HepG2 (cell line): ENCODE data around the gene CCDC57. TPM values are rescaled to one million over a fixed set of nuclear protein-coding genes. Genes with fewer than 3 reads are reported as not detected.
A peak's percentile ranks its signal among the peaks of the same experiment; 100 is the strongest.

Experiments
- ARID5B ChIP-seq: IDR thresholded peaks from 2 replicates; pipeline ENCODE4 v1.4.0; 2020; ENCODE audit warnings: mild to moderate bottlenecking, missing genetic modification reagents
- CBX1 ChIP-seq: IDR thresholded peaks from one replicate; pipeline ENCODE4 v1.6.1; 2016; ENCODE audit warnings: antibody characterized with exemption, low read depth
- FOXO4 ChIP-seq: sonication (generic); formaldehyde crosslinking; conservative IDR thresholded peaks from 2 replicates; pipeline ENCODE4 v1.8.1; 2023; ENCODE audit warnings: missing genetic modification reagents
- GLMP ChIP-seq: sonication (generic); formaldehyde crosslinking; IDR thresholded peaks from 2 replicates; pipeline ENCODE4 v1.9.0; 2021; ENCODE audit warnings: missing genetic modification reagents, mild to moderate bottlenecking, borderline replicate concordance
- KDM2A ChIP-seq: sonication (generic); formaldehyde crosslinking; IDR thresholded peaks from 2 replicates; pipeline ENCODE4 v1.4.0; 2020; ENCODE audit warnings: low read depth, missing genetic modification reagents, borderline replicate concordance
- KDM6A ChIP-seq: IDR thresholded peaks from 2 replicates; pipeline ENCODE4 v1.6.1; 2016; ENCODE audit warnings: low read depth
- MTF1 ChIP-seq: sonication (generic); formaldehyde crosslinking; IDR thresholded peaks from 2 replicates; pipeline ENCODE4 v1.5.0; 2020; ENCODE audit warnings: missing genetic modification reagents
- NFE2 ChIP-seq: sonication (generic); formaldehyde crosslinking; IDR thresholded peaks from 2 replicates; pipeline ENCODE4 v1.4.0; 2020; ENCODE audit warnings: missing genetic modification reagents
- NFE2L2 ChIP-seq: fragments of 150-350 bp; IDR thresholded peaks from 2 replicates; pipeline ENCODE4 v1.6.1; 2014; ENCODE audit warnings: low read length
- NR2F2 ChIP-seq: IDR thresholded peaks from 2 replicates; pipeline ENCODE4 v1.6.1; 2012; ENCODE audit warnings: low read depth, inconsistent platforms, borderline replicate concordance
- SAFB2 ChIP-seq: sonication (generic); formaldehyde crosslinking; IDR thresholded peaks from 2 replicates; pipeline ENCODE4 v1.5.1; 2020; ENCODE audit warnings: missing genetic modification reagents, low read depth, mild to moderate bottlenecking, borderline replicate concordance
- SALL1 ChIP-seq: sonication (generic); formaldehyde crosslinking; IDR thresholded peaks from 2 replicates; pipeline ENCODE4 v1.8.0; 2022; ENCODE audit warnings: mild to moderate bottlenecking, missing genetic modification reagents
- TSC22D2 ChIP-seq: sonication (generic); formaldehyde crosslinking; IDR thresholded peaks from 2 replicates; pipeline ENCODE4 v1.5.1; 2020; ENCODE audit warnings: missing genetic modification reagents, mild to moderate bottlenecking, borderline replicate concordance
- ZNF136 ChIP-seq: sonication (generic); formaldehyde crosslinking; IDR thresholded peaks from 2 replicates; pipeline ENCODE4 v1.8.1; 2022; ENCODE audit warnings: low read depth, mild to moderate bottlenecking, moderate library complexity, missing genetic modification reagents
- ZNF230 ChIP-seq: sonication (generic); formaldehyde crosslinking; IDR thresholded peaks from 2 replicates; pipeline ENCODE4 v1.4.0; 2020; ENCODE audit warnings: mild to moderate bottlenecking, missing genetic modification reagents
- ZNF33A ChIP-seq: sonication (generic); formaldehyde crosslinking; IDR thresholded peaks from 2 replicates; pipeline ENCODE4 v1.5.1; 2020; ENCODE audit warnings: missing genetic modification reagents, mild to moderate bottlenecking, moderate library complexity, borderline replicate concordance
- ZNF446 ChIP-seq: sonication (generic); formaldehyde crosslinking; IDR thresholded peaks from 2 replicates; pipeline ENCODE4 v1.5.0; 2020; ENCODE audit warnings: mild to moderate bottlenecking, missing genetic modification reagents
- ZSCAN21 ChIP-seq: sonication (generic); formaldehyde crosslinking; IDR thresholded peaks from 2 replicates; pipeline ENCODE4 v1.8.0; 2022; ENCODE audit warnings: mild to moderate bottlenecking, missing genetic modification reagents, moderate library complexity, borderline replicate concordance
- polyA plus RNA-seq, 8 experiments: library from polyadenylated mRNA; depleted of rRNA in 3 of 8; stranded (reverse) in 7 of 8; unstranded in 1 of 8; fragments of >200 nt; fragmentation: Illumina TruSeq in 4 of 8; extraction: Trizol in 4 of 8; gene quantifications; 2 replicates each; pipeline versions ENCODE4 v1.2.1 to v1.2.3, GENCODE V29; 2011 to 2016; ENCODE audit warnings: low read depth in 4 of 8, missing spikeins in 1 of 8, mixed read lengths in 1 of 8; ENCODE audit not compliant: insufficient read depth in 1 of 8
- total RNA-seq, 5 experiments: library from RNA; depleted of rRNA; stranded (reverse); fragments of >200 nt; fragmentation: Illumina TruSeq; extraction: Trizol; gene quantifications; 2 replicates each; pipeline ENCODE4 v1.2.3, GENCODE V29; 2016; ENCODE audit warnings: low read depth in 1 of 5
- TF ChIP-seq, protein P1 (sequence below): IDR thresholded peaks from 2 replicates; pipeline ENCODE4 v1.6.1; 2018; ENCODE audit warnings: missing genetic modification reagents
- TF ChIP-seq, protein P2 (sequence below): sonication (generic); formaldehyde crosslinking; IDR thresholded peaks from 2 replicates; pipeline ENCODE4 v1.5.0; 2020; ENCODE audit warnings: missing genetic modification reagents

The CCDC57 gene
- total and polyA plus RNA-seq, 2 of the 13 experiments (the other 11 are each of a cell fraction or from before 2014, with no cell fraction given): 59.3 to 59.9 TPM

DNA sequence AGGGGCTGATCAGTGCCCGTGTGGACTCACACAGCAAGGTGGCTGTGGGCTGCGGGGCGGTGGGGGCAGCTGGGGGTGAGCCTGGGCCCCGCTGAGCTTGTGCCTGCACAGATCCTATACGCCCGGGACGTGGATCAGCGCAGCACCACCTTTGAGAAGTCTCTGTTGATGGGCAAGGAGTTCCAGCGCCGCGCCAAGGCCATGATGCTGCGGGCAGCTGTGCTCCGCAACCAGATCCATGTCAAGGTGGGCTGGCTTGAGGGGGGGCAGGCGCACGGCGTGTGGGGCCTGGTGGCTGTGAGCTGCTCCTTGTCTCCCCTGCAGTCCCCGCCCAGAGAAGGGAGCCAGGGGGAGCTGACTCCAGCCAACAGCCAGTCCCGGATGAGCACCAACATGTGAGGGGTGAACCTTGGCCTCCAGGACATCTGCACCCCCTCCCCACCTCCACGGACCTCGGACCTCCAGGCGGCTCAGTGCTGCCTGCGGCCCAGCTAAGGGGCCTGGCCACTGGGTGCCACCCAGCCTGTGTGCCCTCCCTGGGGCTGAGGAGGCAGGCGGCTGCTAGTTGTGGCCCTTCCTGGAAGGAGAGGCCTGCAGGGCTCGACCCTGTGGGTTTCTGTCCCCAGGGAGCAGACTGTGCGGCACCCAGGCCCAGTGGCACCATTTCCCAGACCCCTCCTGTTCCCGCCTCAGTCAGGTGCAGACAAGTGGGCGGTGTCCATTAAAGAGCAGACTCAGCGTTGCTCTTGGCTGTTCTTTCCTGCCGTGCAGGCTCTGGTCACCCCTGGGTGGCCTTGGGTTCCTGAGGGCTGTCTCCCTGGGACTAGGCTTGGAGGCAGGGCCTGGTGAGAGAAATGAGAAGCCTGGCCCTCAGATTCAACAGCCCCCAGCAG lies 155.7 kb downstream of the CCDC57 start (continued):
- TF ChIP-seq ZSCAN21 (CRISPR knock-in tag): 0 out of 2 replicates have a peak, but pooled peaks have one; percentile 7
- no peak for TF ChIP-seq NFE2 (CRISPR knock-in tag)
- TF ChIP-seq MTF1: no peak
- TF ChIP-seq ZNF136: no peak; the same call in 1 of the 2 replicates
- no peak for TF ChIP-seq ZNF446
- TF ChIP-seq ZNF230: peak; percentile 24; the same call in 1 of the 2 replicates
- TF ChIP-seq CBX1: no peak
- TF ChIP-seq FOXO4 (CRISPR knock-in tag): no peak
- peak; percentile 71 for TF ChIP-seq KDM6A (CRISPR knock-in tag)
- TF ChIP-seq, protein P1, sequence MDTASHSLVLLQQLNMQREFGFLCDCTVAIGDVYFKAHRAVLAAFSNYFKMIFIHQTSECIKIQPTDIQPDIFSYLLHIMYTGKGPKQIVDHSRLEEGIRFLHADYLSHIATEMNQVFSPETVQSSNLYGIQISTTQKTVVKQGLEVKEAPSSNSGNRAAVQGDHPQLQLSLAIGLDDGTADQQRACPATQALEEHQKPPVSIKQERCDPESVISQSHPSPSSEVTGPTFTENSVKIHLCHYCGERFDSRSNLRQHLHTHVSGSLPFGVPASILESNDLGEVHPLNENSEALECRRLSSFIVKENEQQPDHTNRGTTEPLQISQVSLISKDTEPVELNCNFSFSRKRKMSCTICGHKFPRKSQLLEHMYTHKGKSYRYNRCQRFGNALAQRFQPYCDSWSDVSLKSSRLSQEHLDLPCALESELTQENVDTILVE (CRISPR knock-in tag): no peak; the same call in 1 of the 2 replicates
- TF ChIP-seq NFE2L2: no peak
- peak; percentile 26; the same call in 1 of the 2 replicates for TF ChIP-seq NR2F2
- no peak for TF ChIP-seq GLMP
- peak; percentile 55; the same call in 1 of the 2 replicates for TF ChIP-seq KDM2A (CRISPR knock-in tag)
- peak; percentile 88 for TF ChIP-seq SALL1 (CRISPR knock-in tag)
- TF ChIP-seq, protein P2, sequence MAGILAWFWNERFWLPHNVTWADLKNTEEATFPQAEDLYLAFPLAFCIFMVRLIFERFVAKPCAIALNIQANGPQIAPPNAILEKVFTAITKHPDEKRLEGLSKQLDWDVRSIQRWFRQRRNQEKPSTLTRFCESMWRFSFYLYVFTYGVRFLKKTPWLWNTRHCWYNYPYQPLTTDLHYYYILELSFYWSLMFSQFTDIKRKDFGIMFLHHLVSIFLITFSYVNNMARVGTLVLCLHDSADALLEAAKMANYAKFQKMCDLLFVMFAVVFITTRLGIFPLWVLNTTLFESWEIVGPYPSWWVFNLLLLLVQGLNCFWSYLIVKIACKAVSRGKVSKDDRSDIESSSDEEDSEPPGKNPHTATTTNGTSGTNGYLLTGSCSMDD (CRISPR knock-in tag): no peak
- no peak; the same call in 1 of the 2 replicates for TF ChIP-seq SAFB2 (CRISPR knock-in tag)
- peak; percentile 41; the same call in 1 of the 2 replicates for TF ChIP-seq ARID5B (CRISPR knock-in tag)
- TF ChIP-seq ZNF33A: no peak
- TF ChIP-seq TSC22D2 (CRISPR knock-in tag): no peak
